GM18517 (cell line): Measurements from ENCODE around the gene UBE2H.

Source experiments
- ATAC-seq: cut with Tn5 transposase; IDR thresholded peaks from one replicate; pipeline ENCODE4 v1.9.1; 2021; ENCODE audit warnings: mild to moderate bottlenecking, moderate library complexity; ENCODE audit not compliant: unreplicated experiment

UBE2H gene

GRCh38 chr7:129793506-129794310 lies 159.1 kb downstream of the UBE2H start:
- no peak for ATAC-seq

- ATAC-seq = no peak
These were observed 160.0 kb downstream of the UBE2H start for GRCh38 chr7:129792721-129793120.

GRCh38 chr7:129790136-129790535 lies 162.6 kb downstream of the UBE2H start:
- ATAC-seq = no peak

- ATAC-seq = no peak
These were observed 163.1 kb downstream of the UBE2H start for GRCh38 chr7:129789652-129790051.

- ATAC-seq = no peak
These were observed 163.8 kb downstream of the UBE2H start for GRCh38 chr7:129789000-129789399.

GRCh38 chr7:129786825-129787563 lies 165.8 kb downstream of the UBE2H start:
- no peak for ATAC-seq

GRCh38 chr7:129785685-129786514 lies 166.9 kb downstream of the UBE2H start:
- no peak for ATAC-seq

GRCh38 chr7:129784783-129785684 lies 167.7 kb downstream of the UBE2H start:
- ATAC-seq = no peak

- no peak for ATAC-seq
These were observed 168.3 kb downstream of the UBE2H start for GRCh38 chr7:129784437-129784782.

GRCh38 chr7:129783584-129783919 lies 169.2 kb downstream of the UBE2H start:
- ATAC-seq = no peak

GRCh38 chr7:129782818-129783583 lies 169.8 kb downstream of the UBE2H start:
- ATAC-seq = no peak

- no peak for ATAC-seq
These were observed 170.6 kb downstream of the UBE2H start for GRCh38 chr7:129781928-129782817.

- no peak for ATAC-seq
These were observed 171.5 kb downstream of the UBE2H start for GRCh38 chr7:129780974-129781927.
